Mesenteric fat pad (tissue), 1 donor: ENCODE measurements around the gene ARHGAP6. TPM values are rescaled to one million over a fixed set of nuclear protein-coding genes. Genes with fewer than 3 reads are reported as not detected.

Experiments used
- DNase-seq: peaks from one replicate; pipeline ENCODE4 v3.0.0-alpha.2; 2020; ENCODE audit warnings: low spot score
- total RNA-seq: library from RNA; stranded (reverse); fragmentation: NEBNext Ultra II Directional; extraction: Animal tissue kit (Norgen Biotek cat#: 25700); gene quantifications from one replicate; pipeline ENCODE4 v1.2.1, GENCODE V29; 2021
- donor health status: DM: yes; HTN: yes; CAD: no.

The ARHGAP6 gene
- total RNA-seq, 1 donor from 2014 or later, result 9.5 TPM

DNA sequence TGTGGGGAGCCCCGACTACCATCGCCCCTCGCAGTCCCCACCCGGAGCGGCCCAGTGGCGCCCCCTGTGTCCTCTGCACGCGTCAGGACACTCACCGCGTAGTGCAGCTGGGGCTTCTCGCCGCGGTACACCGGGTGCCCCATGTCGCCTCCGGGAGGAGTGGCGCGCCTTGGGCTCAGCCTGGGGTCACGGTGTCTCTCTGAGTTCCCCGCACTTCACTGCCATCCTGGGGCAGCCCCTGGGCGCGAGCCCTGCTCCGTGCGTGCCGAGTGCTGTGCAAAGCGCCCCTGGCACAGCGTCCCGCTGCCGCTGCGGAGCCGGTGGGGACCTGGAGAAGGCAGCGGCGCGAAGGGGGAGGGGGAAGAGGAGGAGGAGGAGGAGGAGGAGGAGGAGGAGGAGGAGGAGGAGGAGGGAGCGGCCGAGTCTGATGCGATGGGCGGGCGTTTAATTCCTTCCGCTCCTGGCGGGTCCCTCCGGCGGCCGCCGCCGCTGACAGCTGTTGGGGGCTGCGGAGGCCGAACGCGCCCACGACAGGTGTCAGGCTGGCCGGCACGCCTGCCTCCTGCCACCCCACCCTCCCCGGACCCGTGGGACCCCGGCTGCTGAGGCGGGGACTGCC is 238.2 kb downstream of the ARHGAP6 start:
- DNase-seq, result no peak

DNA sequence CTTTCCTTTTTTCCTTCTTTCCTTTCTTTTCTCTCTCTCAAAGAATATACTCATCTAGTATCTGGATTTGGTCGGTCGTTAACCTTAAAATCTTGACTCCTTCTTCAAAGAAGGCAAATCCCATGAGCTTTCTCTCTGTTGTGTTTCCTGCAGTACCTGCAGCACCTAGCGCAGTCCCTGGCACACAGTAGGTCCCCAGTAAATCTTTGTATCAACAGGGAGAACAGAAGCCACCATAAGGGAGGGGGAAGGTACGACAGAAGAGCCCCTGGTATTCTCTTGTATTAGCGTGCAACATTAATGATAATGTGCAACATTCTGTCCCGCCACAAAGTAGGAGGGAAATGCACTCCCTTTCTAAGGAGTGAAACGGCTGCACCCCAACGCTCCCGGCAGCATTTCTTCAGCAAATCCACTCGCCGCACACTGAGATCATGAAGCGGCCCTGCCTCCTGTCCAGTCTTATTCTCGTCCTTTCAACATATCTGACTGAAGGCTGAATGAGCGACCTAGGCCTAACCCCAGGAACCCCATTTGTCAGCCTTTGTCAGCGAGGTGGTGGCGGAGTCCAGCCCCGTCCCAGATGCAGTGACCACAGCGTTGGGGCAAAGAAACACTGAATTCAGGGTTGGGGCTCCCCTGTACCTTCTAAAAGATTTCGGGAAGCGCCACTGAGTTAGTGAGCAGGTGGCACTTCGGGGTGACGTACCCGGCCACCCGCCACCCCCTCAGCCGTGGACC is 238.8 kb downstream of the ARHGAP6 start:
- no peak for DNase-seq

DNA sequence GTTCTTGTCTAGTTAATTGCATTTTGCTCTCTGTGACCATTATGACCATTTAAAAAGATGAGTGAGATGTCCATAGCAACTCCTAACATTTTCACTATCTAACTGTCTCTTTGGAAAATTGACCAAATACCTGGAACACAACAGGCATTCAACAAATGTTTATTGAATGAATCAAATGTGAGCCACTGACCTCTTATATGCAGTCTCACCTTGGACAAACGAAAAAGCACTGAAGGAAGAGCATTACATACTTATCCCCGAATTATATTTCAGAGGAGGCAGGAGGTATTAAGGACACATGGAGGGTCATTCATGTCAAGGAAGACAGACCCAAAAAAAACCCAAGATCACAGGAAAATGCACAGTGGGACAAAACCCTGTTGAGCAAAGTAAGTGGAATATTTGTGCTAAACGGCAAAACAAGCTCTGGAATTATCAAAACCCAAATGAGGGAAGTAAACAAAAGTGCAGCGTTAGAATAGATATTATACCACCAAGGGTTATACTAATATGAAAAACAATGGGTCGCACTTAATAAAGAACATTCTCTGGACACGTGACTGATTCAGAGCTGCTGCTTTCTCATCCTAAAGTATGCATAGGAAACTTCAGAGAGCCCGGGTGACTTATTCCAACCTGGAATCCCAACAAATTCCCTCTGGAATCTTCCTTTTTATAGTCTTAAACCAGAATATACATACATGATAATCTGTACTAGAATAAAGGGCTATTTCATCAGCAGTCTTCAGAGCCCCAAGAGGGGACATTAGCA is 240.6 kb downstream of the ARHGAP6 start:
- no peak for DNase-seq

DNA sequence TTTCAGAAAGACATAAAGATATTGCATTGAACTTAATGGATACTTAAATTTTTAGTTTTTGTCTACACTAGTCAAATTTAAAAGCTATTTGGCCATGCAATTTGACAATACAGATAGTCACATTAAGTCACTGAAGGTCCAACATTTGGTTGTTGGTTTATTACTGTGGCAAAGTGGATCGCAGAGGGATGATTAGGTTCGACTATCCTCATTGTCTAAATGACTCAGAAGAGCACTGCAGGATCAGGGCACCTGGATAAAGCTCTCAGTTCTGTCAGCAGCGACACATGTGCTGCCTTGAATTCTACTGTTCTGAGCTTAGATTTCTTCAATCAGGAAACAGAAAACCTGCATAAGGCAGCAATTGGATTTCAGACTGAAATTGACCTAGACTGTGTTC is 241.8 kb downstream of the ARHGAP6 start:
- no peak for DNase-seq

DNA sequence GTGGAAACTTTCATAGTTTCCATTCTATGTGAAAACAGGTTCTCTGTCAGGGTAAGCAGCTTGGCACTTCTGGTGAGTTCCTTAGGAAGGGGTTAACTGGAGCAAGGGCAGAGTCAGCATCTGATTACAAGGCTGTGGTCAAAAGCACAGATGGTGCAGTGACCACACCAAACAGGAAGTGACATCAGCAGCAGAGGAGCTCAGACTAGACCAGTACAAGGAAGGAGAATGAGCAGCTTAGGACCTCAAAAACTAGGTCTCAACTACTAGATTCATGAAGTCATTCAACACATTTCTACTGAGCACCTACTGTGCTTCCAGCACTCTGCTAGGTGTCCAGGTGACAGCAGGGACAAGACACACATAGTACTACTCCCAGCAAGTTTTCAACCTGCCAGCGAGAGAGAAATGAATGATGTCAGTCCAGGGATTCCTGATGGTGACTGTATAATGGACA is 242.3 kb downstream of the ARHGAP6 start:
- no peak for DNase-seq

DNA sequence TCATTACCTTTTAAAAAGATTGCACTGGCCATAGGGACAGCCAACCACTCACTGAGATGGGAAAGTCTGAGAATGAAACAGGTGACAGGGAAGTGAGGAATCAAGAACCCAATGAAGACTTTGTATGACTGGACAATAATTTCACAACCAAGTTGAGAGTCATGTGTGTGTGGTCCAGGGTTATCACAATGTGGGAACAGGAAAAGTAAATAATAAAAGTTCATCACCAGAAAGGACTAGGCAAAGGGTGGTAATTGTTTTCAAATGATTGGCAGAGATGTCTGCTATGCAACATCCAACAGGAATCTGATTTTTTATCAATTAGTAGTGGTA is 243.2 kb downstream of the ARHGAP6 start:
- no peak for DNase-seq

DNA sequence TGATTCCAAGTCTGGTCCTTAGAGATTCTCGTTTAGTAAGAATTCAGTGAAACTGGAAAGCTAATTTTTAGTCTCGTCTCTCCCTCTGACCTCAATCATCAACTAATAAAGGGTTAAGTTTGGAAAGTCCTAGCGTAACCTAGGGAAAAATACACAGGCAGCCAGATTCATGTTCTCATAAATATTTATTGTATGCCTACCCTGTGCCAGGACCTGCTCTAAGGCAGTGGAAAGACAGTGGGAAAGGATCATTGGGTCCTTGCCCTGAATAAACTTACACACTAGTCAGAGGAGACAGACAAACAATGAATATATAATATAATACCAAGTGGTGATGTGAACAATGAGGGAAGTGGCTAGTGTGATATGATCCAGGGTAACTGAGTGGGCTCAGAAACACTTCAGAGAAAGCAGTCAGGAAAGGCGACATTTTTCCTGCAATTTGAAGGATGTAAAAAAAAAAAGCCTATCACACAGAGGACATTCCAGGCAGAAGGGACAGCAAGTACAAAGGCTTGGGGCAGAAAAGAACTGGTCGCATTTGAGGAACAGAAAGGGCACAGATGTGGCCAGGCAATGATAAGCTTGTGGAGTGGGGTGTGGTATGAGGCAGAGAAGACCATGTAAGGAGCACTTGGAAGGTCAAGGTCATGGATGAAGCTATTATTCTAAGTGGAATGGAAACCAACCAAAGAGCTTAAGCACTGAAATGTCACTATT is 243.8 kb downstream of the ARHGAP6 start:
- DNase-seq, result no peak

DNA sequence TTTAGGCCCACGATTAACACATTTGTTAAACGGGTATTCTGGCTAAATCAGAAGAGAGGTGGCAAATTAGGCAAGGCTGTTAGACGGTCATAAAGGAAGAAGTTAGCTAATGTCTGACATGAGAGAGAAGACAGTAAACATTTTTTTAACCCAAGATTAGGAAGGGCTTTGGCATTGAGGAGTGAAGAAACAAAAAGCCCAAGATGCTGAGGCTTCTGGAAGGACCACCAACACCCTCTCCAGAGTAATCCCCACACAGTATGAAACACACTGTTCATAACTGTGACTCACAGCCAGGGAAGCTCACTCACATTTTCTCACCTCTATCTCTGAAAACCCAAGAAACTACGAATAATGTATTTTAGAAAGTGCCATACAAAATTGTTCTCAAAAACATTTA is 244.9 kb downstream of the ARHGAP6 start:
- no peak for DNase-seq

DNA sequence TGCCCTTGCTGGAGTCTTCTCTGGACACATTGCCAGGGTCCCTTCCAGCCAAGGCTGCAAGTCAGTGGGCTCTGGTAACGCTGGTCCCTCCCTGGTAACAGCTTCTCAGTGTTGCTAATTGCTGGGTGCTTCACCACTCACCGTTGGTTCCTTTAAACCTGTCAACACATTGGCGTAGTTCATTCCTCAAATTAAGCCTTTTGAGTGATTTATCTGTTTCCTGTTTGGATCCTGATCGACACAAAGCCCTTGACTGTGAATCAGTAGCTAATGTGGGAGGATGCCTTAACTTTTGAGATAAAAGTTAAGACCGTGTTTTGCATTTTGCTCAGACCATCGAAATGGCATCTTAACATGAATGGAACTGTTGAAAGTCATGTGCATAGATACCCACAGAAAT is 246.6 kb downstream of the ARHGAP6 start:
- no peak for DNase-seq

DNA sequence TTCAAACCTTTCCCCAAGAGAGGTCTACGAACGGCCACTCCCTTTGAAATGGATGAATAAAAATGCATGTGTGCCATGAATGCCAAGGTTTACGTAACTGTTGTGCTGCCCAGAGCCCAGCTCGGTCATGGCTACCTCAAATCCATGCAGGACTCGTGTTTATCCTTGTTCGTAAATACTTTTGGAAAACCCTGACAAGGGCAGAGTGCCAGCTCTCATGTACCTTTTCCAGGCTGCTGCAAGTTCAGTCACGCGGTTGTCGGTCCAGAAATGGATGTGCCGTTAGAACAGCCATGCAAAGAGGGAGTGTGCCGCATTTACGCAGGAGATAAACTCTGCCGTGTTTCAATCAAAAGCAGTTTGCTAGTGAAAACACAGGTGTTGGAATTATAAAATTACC is 249.1 kb downstream of the ARHGAP6 start:
- no peak for DNase-seq

DNA sequence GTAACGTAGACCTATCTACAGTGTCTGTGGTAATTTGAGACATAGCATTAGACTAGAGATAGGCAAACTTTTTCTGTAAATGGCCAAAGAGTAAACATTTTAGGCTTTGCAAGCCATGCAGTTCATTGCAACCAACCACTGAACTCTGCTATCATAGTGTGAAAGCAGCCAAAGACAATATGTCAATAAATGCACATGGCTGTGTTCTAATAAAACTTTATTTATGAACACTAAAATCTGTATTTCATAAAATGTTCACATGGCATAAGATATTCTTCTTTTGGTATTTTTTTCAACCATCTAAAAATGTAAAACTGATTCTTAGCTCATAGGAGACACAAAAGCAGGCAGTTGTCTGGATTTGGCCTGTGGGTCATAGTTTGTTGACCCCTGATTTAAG is 251.6 kb downstream of the ARHGAP6 start:
- no peak for DNase-seq

DNA sequence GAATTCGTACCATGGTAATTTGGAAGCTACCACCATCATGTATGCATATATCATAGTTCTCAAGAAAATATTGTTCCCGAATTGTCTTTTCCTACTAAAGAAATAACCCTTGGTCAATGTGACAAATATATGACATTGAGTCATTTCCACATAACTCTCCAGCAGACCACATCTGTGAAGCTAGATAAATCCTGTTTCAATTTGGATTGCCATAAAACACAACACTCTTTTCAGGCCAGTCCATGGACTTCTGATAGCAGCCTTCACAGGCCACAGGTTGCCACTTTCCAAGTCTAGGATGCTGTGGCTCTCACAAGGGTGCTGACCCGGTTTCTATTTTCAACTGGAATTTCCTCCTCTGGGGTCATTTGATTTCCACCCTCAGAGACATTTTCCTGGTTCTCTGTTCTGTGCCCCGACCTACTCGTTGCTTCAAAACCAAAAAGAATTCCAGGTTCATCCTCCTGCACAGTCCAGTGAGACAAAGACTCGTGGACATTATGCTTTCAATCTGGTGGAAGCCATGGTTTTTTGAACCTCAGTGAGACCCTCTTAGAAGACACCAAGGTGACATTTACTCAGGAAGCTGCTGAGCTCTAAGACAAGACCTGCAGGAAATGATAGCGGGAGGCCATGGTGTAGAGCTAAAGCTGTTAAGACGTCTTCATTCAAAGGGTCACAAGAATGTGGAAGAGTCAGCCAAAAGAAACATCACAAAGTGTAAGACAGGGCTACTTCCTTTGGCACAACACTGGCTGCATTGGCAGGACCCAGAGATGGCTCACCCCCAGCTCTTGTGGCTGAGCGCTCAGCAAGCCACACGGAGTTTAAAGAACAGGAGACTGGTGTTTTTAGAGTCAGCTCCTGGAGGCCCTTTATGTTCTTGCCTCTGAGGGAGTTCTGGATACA is 252.8 kb downstream of the ARHGAP6 start:
- no peak for DNase-seq

DNA sequence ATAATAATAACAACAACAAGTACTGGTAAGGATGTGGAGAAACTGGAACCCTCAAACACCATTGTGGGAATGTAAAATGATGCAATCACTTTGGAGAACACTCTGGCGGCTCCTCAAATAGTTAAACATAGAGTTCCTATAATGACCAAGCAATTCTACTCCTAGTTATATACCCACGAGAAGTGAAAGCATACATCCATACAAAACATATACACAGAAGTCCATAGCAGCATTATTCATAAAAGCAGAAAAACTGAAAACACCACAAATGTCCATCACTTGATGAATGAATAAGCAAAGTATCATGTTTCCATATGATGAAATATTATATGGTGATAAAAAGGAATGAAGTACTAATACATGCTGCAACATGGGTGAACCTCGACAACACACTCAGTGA is 255.8 kb downstream of the ARHGAP6 start:
- DNase-seq, result no peak

DNA sequence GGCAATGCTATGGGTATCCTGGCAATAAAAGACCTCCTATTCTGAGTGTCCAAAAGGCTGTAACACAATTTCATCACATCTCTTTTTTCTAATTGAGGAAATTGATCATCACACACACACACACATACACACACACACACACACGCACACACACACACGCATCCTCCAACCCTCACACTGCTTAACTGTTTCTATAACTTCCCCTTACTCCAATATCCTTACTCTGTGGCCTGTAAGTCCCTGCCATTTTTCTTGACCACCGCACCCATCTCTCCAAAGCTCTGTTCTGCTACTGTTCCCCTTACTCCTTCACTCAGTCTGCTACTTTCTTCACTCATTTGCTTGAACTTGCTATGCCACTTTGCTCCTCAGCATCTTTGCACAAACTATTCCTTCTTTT is 256.9 kb downstream of the ARHGAP6 start:
- DNase-seq, result no peak

DNA sequence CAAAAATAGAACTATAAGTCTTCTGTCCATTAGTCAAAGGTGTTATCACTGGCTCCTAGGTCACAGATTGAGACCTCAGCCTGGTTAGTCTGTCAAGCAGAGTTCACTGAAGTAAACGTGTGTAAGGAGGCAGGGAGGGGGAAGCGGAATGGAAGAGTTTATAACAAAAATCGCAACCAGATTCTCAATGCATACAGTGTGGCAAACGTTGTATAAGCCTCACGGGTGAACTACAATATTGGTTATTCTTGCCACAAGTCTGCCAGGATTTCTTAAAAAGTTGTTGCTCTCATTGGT is 257.7 kb downstream of the ARHGAP6 start:
- DNase-seq, result no peak

DNA sequence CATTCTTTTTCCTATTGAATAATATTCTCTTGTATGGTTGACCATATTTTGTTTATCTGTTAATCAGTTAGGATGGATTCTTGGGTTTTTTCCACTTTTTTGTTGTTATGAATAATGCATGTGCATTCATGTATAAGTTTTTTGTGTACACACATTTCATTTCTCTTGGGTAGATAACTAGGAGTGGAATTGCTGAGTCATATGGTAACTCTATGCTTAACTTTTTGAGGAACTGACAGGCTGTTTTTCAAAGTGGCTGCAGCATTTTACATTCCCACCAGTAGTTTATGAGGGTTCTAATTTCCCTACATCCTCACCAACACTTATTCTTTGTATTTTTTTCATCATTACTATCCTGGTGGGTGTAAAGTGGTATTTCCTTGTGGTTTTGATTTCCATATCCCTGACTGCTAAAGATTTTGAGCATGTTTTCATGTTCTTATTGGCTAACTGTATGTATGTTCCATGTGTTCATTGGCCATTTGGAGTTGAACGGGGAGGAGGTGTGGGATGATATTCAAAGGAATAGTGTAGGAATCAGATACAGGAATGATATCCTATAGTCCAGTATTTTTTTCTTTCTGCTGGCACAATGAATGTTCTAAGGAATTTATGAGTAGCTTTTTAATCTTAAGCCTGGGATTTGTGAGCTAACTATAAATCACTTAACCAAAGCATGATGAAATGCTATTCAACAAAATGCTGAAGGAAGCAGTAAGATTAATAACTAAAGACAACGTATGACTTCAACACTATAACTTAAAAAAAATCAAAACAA is 258.2 kb downstream of the ARHGAP6 start:
- no peak for DNase-seq

DNA sequence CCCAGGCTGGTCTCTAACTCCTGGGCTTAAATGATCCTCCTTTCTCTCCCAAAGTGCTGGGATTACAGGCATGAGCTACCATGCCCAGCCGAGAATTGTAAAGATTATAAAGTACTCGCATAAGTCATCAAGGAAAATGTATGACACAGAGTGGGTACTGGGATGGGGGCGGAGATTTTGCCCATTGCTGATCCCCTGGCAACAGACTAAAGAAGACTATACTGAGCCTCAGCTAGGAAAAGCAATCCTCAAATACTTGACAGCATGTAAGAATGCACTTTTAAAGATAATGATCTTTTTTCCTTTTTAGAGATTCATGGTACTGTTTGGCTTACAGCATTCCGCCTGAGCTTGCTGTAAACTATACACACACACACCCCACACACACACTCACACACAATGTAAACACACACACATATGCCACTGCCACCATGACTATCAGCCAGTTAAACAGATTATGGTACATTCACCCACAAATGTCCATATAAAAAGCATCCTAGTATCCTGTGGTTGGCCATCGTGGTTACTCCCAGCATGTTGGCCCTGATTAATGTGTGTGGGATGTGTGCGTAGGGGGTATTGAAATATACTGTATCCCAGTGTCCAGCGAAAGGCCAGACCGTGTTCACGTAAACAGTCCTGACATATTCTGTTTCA is 259.5 kb downstream of the ARHGAP6 start:
- DNase-seq, result no peak

DNA sequence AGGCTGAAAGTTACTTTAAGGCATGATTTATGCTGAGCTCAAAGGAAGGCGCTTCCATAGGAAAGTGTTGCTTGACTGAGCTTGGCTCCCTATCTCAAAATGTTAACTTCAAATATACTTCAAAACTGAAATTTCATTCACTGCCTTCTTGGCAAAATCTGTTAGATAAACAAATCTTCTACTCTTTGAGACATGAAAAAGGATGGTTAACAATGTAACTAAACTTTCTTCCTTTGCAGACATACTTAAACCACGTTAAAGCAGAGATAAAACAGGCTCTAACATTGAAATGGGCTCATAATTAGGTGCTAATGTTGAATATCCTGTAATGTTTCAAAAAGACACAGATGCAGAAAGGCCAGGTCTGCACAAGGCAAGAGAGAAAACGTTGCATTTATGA is 262.1 kb downstream of the ARHGAP6 start:
- DNase-seq, result no peak

DNA sequence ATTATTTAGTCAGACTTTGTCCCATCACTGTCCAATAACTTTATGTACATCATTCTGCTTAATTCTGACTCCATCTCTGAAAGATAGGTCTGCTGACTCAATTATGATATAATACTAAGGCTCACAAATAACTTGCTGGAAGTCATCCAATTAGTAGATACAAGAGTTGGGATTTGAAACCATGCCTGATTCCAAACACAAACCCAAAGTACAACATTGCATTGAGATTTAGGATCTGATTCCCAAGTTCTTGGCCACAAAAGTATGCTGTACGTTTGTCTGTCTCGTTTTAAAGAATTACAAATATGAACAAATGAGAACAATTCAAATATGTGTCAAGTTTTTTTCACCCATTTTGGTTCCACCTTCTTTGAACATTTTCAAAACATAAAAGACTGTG is 263.8 kb downstream of the ARHGAP6 start:
- no peak for DNase-seq
